H9 (cell line): ENCODE measurements around the gene YAP1. TPM values are rescaled to one million over a fixed set of nuclear protein-coding genes. Genes with fewer than 3 reads are reported as not detected.

Experiments
- DNase-seq: peaks from one replicate; pipeline ENCODE4 v3.0.0-alpha.2; 2017
- H2AFZ ChIP-seq: one replicate; pipeline ENCODE4 v1.6.1; 2013; ENCODE audit warnings: mild to moderate bottlenecking, low read length, control low read depth, moderate library complexity
- H2AK5ac ChIP-seq: 2 replicates; pipeline ENCODE4 v1.6.1; 2013; ENCODE audit warnings: low read length, control low read depth, mixed read lengths; ENCODE audit not compliant: insufficient read length
- H2BK120ac ChIP-seq: one replicate; pipeline ENCODE4 v1.6.1; 2013; ENCODE audit warnings: low read depth, mild to moderate bottlenecking, low read length, control low read depth, inconsistent platforms; ENCODE audit not compliant: poor library complexity, severe bottlenecking
- H2BK12ac ChIP-seq: 2 replicates; pipeline ENCODE4 v1.6.1; 2013; ENCODE audit warnings: low read length, control low read depth, mixed read lengths, low read depth; ENCODE audit not compliant: insufficient read length
- H2BK15ac ChIP-seq: 2 replicates; pipeline ENCODE4 v1.6.1; 2013; ENCODE audit warnings: low read depth, low read length, control low read depth
- H2BK20ac ChIP-seq: one replicate; pipeline ENCODE4 v1.6.1; 2013; ENCODE audit warnings: low read depth, mild to moderate bottlenecking, low read length, control low read depth, inconsistent platforms; ENCODE audit not compliant: poor library complexity, severe bottlenecking
- H2BK5ac ChIP-seq: 2 replicates; pipeline ENCODE4 v1.6.1; 2013; ENCODE audit warnings: low read length, control low read depth, mixed read lengths; ENCODE audit not compliant: insufficient read length
- H3K14ac ChIP-seq: 2 replicates; pipeline ENCODE4 v1.6.1; 2013; ENCODE audit warnings: low read length, control low read depth; ENCODE audit not compliant: insufficient read depth
- H3K18ac ChIP-seq: 2 replicates; pipeline ENCODE4 v1.6.1; 2013; ENCODE audit warnings: low read depth, mild to moderate bottlenecking, mixed read lengths, low read length, control low read depth; ENCODE audit not compliant: insufficient read length
- H3K23ac ChIP-seq: 2 replicates; pipeline ENCODE4 v1.6.1; 2013; ENCODE audit warnings: low read length, control low read depth, mixed read lengths, low read depth; ENCODE audit not compliant: insufficient read length
- H3K23me2 ChIP-seq: 2 replicates; pipeline ENCODE4 v1.6.1; 2013; ENCODE audit warnings: low read depth, mild to moderate bottlenecking, mixed read lengths, low read length, control low read depth; ENCODE audit not compliant: insufficient read length, poor library complexity, severe bottlenecking
- H3K27ac ChIP-seq: 2 replicates; pipeline ENCODE4 v1.5.1; 2013; ENCODE audit warnings: low read length, control low read depth, mixed read lengths, low read depth; ENCODE audit not compliant: insufficient read length
- H3K27me3 ChIP-seq: 2 replicates; pipeline ENCODE4 v1.6.1; 2013; ENCODE audit warnings: low read length, control low read depth, inconsistent platforms; ENCODE audit not compliant: insufficient read depth
- H3K4ac ChIP-seq: 2 replicates; pipeline ENCODE4 v1.6.1; 2013; ENCODE audit warnings: low read depth, mild to moderate bottlenecking, control low read depth, inconsistent platforms, low read length, moderate library complexity
- H3K4me1 ChIP-seq: 2 replicates; pipeline ENCODE4 v1.6.1; 2013; ENCODE audit warnings: low read length, control low read depth, inconsistent platforms; ENCODE audit not compliant: insufficient read depth
- H3K4me2 ChIP-seq: 2 replicates; pipeline ENCODE4 v1.6.1; 2013; ENCODE audit warnings: low read length, control low read depth, mixed read lengths; ENCODE audit not compliant: insufficient read length, insufficient read depth
- H3K56ac ChIP-seq: 2 replicates; pipeline ENCODE4 v1.6.1; 2013; ENCODE audit warnings: low read depth, mild to moderate bottlenecking, mixed read lengths, low read length, control low read depth; ENCODE audit not compliant: insufficient read length
- H3K79me1 ChIP-seq: 2 replicates; pipeline ENCODE4 v1.6.1; 2013; ENCODE audit warnings: low read depth, mild to moderate bottlenecking, moderate library complexity, low read length, control low read depth, inconsistent platforms; ENCODE audit not compliant: insufficient read depth, poor library complexity, severe bottlenecking
- H3K79me2 ChIP-seq: 2 replicates; pipeline ENCODE4 v1.6.1; 2013; ENCODE audit warnings: low read length, control low read depth, inconsistent platforms; ENCODE audit not compliant: insufficient read depth
- H3K9ac ChIP-seq: 2 replicates; pipeline ENCODE4 v1.6.1; 2013; ENCODE audit warnings: low read length, control low read depth, mixed read lengths; ENCODE audit not compliant: insufficient read length; ENCODE audit errors: extremely low read depth
- H3K9me3 ChIP-seq: one replicate; pipeline ENCODE4 v1.6.1; 2013; ENCODE audit warnings: low read depth, low read length, inconsistent platforms; ENCODE audit not compliant: control insufficient read depth
- H3T11ph ChIP-seq: one replicate; pipeline ENCODE4 v1.6.1; 2013; ENCODE audit warnings: mild to moderate bottlenecking, low read length, control low read depth, inconsistent platforms
- H4K20me1 ChIP-seq: one replicate; pipeline ENCODE4 v1.6.1; 2013; ENCODE audit not compliant: control insufficient read depth, insufficient read length, insufficient read depth
- H4K5ac ChIP-seq: 2 replicates; pipeline ENCODE4 v1.6.1; 2013; ENCODE audit warnings: low read depth, mild to moderate bottlenecking, mixed read lengths, low read length, control low read depth; ENCODE audit not compliant: insufficient read length
- H4K8ac ChIP-seq: replicated peaks from 2 replicates; pipeline ENCODE4 v1.6.1; 2013; ENCODE audit warnings: low read length, control low read depth, mixed read lengths, low read depth; ENCODE audit not compliant: insufficient read length
- H4K91ac ChIP-seq: 2 replicates; pipeline ENCODE4 v1.6.1; 2013; ENCODE audit warnings: low read depth, mild to moderate bottlenecking, moderate library complexity, mixed read lengths, low read length, control low read depth; ENCODE audit not compliant: insufficient read length
- H3K27ac Mint-ChIP-seq, 3 experiments: 2 replicates in 2 of 3; 3 replicates in 1 of 3; pipeline ENCODE4 v1.8.0; 2020 to 2021; ENCODE audit warnings: mixed read lengths in 3 of 3, mild to moderate bottlenecking in 1 of 3, moderate library complexity in 1 of 3
- H3K27me3 Mint-ChIP-seq: 2 replicates; pipeline ENCODE4 v1.8.0; 2021; ENCODE audit warnings: low read depth, mild to moderate bottlenecking, moderate library complexity, mixed read lengths
- H3K36me3 Mint-ChIP-seq, 3 experiments: 2 replicates in 2 of 3; 3 replicates in 1 of 3; pipeline ENCODE4 v1.8.0; 2020 to 2021; ENCODE audit warnings: low read depth in 3 of 3, mixed read lengths in 3 of 3; ENCODE audit not compliant: insufficient read depth in 1 of 3
- H3K4me1 Mint-ChIP-seq, 2 experiments: 2 replicates each; pipeline ENCODE4 v1.8.0; 2020; ENCODE audit warnings: mixed read lengths in 2 of 2
- H3K4me3 Mint-ChIP-seq, 2 experiments: 2 replicates in 1 of 2; 3 replicates in 1 of 2; pipeline ENCODE4 v1.8.0; 2020 to 2021; ENCODE audit warnings: mild to moderate bottlenecking in 2 of 2, mixed read lengths in 2 of 2, moderate library complexity in 1 of 2
- H3K9me3 Mint-ChIP-seq, 2 experiments: 2 replicates in 1 of 2; 3 replicates in 1 of 2; pipeline ENCODE4 v1.8.0; 2020; ENCODE audit warnings: mild to moderate bottlenecking in 2 of 2, mixed read lengths in 2 of 2, moderate library complexity in 1 of 2
- CTCF ChIP-seq: fragments of 200-600 bp; sonication (generic); conservative IDR thresholded peaks from 3 replicates; pipeline ENCODE4 v1.8.0; 2021; ENCODE audit warnings: antibody characterized with exemption, mild to moderate bottlenecking
- WGBS: extraction: QIAGEN DNeasy Blood & Tissue Kit; methylation state at CpG from one replicate; pipeline ENCODE4 v1.1.7; 2013; ENCODE audit warnings: missing lambda C conversion rate, low lambda C conversion rate, mixed read lengths; ENCODE audit not compliant: insufficient read length; ENCODE audit errors: extremely low coverage; 5-methylcytosine and 5-hydroxymethylcytosine counted together
- total RNA-seq: library from RNA; stranded (reverse); gene quantifications from 2 replicates; pipeline ENCODE4 v1.2.1, GENCODE V29; 2021

Gene YAP1
- total RNA-seq, 1 experiment from 2014 or later: 124 TPM

GRCh38 chr11:102151784-102152525, 41.7 kb downstream of the YAP1 start:
- no peaks in the 10 kb centered on the region for H3K79me1 ChIP-seq
- peaks cover 4% of the 10 kb centered on the region; the same call in 1 of the 2 replicates for H3K79me2 ChIP-seq
- no peak overlapping the region for H4K8ac ChIP-seq
- H4K20me1 ChIP-seq: no peaks in the 10 kb centered on the region
- no peak overlapping the region for H3K9ac ChIP-seq
- no peak overlapping the region for H2BK20ac ChIP-seq
- WGBS: no CpG with 5 or more reads among the region's 6 CpGs
- H3K27ac Mint-ChIP-seq: no peak overlapping the region
- peaks cover 0 to 4% (median 0%) of the 10 kb centered on the region in 3 experiments; a peak in 1 of 7 replicates for H3K36me3 Mint-ChIP-seq
- no peak overlapping the region for H3K4me3 Mint-ChIP-seq
- no peak overlapping the region for H3K23ac ChIP-seq
- no peak overlapping the region for H2BK120ac ChIP-seq
- H3K4me1 ChIP-seq: no peaks in the 10 kb centered on the region
- no peak for TF ChIP-seq CTCF
- H3K23me2 ChIP-seq: no peaks in the 10 kb centered on the region
- H3K14ac ChIP-seq: no peak overlapping the region
- H3K9me3 ChIP-seq: no peaks in the 10 kb centered on the region
- H3K56ac ChIP-seq: no peak overlapping the region
- no peak overlapping the region for H2AFZ ChIP-seq
- no peaks in the 10 kb centered on the region for H3K27me3 ChIP-seq
- no peak overlapping the region for H2AK5ac ChIP-seq
- no peaks in the 10 kb centered on the region for H3K27me3 Mint-ChIP-seq
- H3K4me2 ChIP-seq: no peak overlapping the region
- H4K91ac ChIP-seq: no peak overlapping the region
- no peak overlapping the region for H3K27ac ChIP-seq
- no peak overlapping the region for H4K5ac ChIP-seq
- DNase-seq: no peak
- no peak overlapping the region for H3K4ac ChIP-seq
- no peak overlapping the region for H2BK12ac ChIP-seq
- no peaks in the 10 kb centered on the region for H3K9me3 Mint-ChIP-seq
- H2BK5ac ChIP-seq: no peak overlapping the region
- no peak overlapping the region for H3K18ac ChIP-seq
- H3K4me1 Mint-ChIP-seq: peaks cover 11 to 27% of the 10 kb centered on the region in 2 experiments
- no peak overlapping the region for H2BK15ac ChIP-seq
- H3T11ph ChIP-seq: no peak overlapping the region
